Measurements from ENCODE around the gene USP24. TPM values are rescaled to one million over a fixed set of nuclear protein-coding genes. Genes with fewer than 3 reads are reported as not detected.

USP24 gene
- polyA plus RNA-seq, 1 donor (not counting 4 experiments of a cell fraction or from before 2014, with no cell fraction given): 22.5 TPM

DNA sequence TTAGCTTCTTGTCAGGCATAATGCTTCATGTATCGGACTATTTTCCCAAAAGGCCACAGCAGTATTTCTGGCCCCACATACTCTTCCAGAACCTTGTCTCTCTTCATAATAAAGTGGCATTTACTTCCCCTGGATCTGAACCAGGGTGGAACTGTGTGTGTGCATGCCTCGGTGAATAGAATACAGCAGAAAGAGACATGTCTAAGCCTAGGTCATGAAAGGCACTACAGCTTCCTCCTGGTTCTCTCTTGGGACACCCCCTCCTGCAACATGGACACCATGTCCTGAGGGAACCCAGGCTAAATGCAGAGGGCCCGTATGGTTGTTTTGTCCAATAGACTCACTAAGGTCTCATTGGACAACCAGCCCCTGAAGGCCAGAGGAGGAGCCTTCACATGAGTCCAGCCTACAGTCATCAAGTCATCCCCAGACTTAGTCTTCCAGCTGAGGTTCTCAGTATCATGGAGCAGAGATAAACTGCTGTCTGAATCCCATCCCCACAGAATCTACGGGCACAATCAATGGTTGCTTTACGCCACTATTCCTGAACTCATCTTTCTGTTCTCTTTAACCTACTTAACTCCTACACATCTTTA lies 35.0 kb downstream of the USP24 start:
- peaks cover 0 to 1% of the 10 kb centered on the region in 2 experiments for H3K36me3 ChIP-seq (ENCODE audit: control insufficient read depth in 2 of 2, extremely low read depth in 1 of 2, insufficient read depth in 2 of 2, low read length in 2 of 2)
- peaks cover 10% of the 10 kb centered on the region for H4K20me1 ChIP-seq (ENCODE audit: control insufficient read depth, extremely low read depth, insufficient read depth, low read length)
- H3K4me3 ChIP-seq (ENCODE audit: control insufficient read depth in 2 of 3, extremely low read depth in 1 of 3, insufficient read depth in 2 of 3, low read depth in 1 of 3, low read length in 3 of 3): no peak overlapping the region
- no peak overlapping the region for H3K9ac ChIP-seq (ENCODE audit: control insufficient read depth, extremely low read depth, insufficient read depth, low read length)
- TF ChIP-seq, protein P1, sequence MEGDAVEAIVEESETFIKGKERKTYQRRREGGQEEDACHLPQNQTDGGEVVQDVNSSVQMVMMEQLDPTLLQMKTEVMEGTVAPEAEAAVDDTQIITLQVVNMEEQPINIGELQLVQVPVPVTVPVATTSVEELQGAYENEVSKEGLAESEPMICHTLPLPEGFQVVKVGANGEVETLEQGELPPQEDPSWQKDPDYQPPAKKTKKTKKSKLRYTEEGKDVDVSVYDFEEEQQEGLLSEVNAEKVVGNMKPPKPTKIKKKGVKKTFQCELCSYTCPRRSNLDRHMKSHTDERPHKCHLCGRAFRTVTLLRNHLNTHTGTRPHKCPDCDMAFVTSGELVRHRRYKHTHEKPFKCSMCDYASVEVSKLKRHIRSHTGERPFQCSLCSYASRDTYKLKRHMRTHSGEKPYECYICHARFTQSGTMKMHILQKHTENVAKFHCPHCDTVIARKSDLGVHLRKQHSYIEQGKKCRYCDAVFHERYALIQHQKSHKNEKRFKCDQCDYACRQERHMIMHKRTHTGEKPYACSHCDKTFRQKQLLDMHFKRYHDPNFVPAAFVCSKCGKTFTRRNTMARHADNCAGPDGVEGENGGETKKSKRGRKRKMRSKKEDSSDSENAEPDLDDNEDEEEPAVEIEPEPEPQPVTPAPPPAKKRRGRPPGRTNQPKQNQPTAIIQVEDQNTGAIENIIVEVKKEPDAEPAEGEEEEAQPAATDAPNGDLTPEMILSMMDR (optimal IDR thresholded peaks at IDR 0.05 in 1 of 3, IDR thresholded peaks at IDR 0.05 in 1 of 3, conservative IDR thresholded peaks at IDR 0.05 in 1 of 3; ENCODE audit: extremely low read depth in 1 of 3, insufficient read depth in 2 of 3, low read length in 3 of 3): no peak
- no peak for TF ChIP-seq EZH2 (IDR thresholded peaks at IDR 0.05; ENCODE audit: low read length)
- DNase-seq (ENCODE audit: low read depth, low spot score) (no peak), FAIRE-seq (no peak)
- peaks cover 8% of the 10 kb centered on the region for H3K4me1 ChIP-seq (ENCODE audit: control insufficient read depth, extremely low read depth, insufficient read depth, low read length)
- H3K9me1 ChIP-seq (ENCODE audit: control insufficient read depth, extremely low read depth, insufficient read depth, low read length): no peaks in the 10 kb centered on the region
- dilution Hi-C loops (cut with MboI; ENCODE audit: extremely low pct_ligation_motif_present, low sequenced_read_pairs): no loop called here
- H3K27me3 ChIP-seq (ENCODE audit: control insufficient read depth, extremely low read depth, insufficient read depth, low read length): no peaks in the 10 kb centered on the region
- H3K9me3 ChIP-seq (ENCODE audit: control insufficient read depth, low read depth, low read length): no peaks in the 10 kb centered on the region
- no peak overlapping the region for H2AFZ ChIP-seq (ENCODE audit: control insufficient read depth, low read length)
- no peak overlapping the region for H3K27ac ChIP-seq (ENCODE audit: control insufficient read depth, insufficient read depth, low read length)
- H3K79me2 ChIP-seq (ENCODE audit: control insufficient read depth, insufficient read depth, low read length): peaks cover 66% of the 10 kb centered on the region
- no peak overlapping the region for H3K4me2 ChIP-seq (ENCODE audit: control insufficient read depth, extremely low read depth, insufficient read depth, low read depth, low read length)

DNA sequence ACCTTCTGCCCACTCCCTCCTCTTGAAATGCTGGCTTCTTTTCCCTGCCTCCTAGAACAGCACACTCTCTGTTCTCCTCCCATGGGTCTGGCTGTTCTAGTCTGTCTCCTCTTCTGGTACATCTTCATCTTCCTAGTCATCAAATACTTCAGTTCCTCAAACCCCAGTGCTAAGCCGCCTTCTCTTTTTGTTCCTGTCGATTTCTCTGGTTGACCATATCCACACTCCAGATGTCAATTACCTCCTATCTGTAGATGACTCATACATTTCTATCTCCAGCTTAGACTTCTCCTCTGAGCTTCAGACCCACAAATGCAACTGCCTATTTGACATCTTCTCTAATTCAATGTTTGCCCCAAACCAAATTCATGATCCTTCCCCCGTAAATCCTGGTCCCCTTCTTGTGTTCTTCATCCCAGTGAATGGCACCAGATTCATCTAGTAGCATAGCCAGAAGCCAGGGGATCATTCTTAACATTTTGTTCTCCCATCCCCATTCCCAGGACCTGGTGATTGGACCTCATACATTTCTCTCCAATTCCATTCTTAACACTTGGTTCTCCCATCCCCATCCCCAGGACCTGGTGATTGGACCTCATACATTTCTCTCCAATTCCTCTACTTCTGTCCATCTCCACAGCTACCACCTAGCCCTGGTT lies 35.9 kb downstream of the USP24 start:
- Histone ChIP-seq H3K9ac (ENCODE audit: control insufficient read depth, extremely low read depth, insufficient read depth, low read length) (no peak overlapping the region), H3K9me3 (ENCODE audit: control insufficient read depth, low read depth, low read length) (no peaks in the 10 kb centered on the region), H3K27ac (ENCODE audit: control insufficient read depth, insufficient read depth, low read length) (no peak overlapping the region), H3K4me2 (ENCODE audit: control insufficient read depth, extremely low read depth, insufficient read depth, low read depth, low read length) (no peak overlapping the region), H3K4me3 (ENCODE audit: control insufficient read depth in 2 of 3, extremely low read depth in 1 of 3, insufficient read depth in 2 of 3, low read depth in 1 of 3, low read length in 3 of 3) (no peak overlapping the region), H4K20me1 (ENCODE audit: control insufficient read depth, extremely low read depth, insufficient read depth, low read length) (peaks cover 10% of the 10 kb centered on the region), H3K9me1 (ENCODE audit: control insufficient read depth, extremely low read depth, insufficient read depth, low read length) (no peaks in the 10 kb centered on the region), H3K4me1 (ENCODE audit: control insufficient read depth, extremely low read depth, insufficient read depth, low read length) (peaks cover 8% of the 10 kb centered on the region), H2AFZ (ENCODE audit: control insufficient read depth, low read length) (no peak overlapping the region), H3K79me2 (ENCODE audit: control insufficient read depth, insufficient read depth, low read length) (peaks cover 58% of the 10 kb centered on the region), H3K36me3 (ENCODE audit: control insufficient read depth in 2 of 2, extremely low read depth in 1 of 2, insufficient read depth in 2 of 2, low read length in 2 of 2) (peaks cover 0 to 1% of the 10 kb centered on the region in 2 experiments), H3K27me3 (ENCODE audit: control insufficient read depth, extremely low read depth, insufficient read depth, low read length) (no peaks in the 10 kb centered on the region)
- DNase-seq (ENCODE audit: low read depth, low spot score) (no peak), FAIRE-seq (no peak)
- TF ChIP-seq, protein P1 (optimal IDR thresholded peaks at IDR 0.05 in 1 of 3, IDR thresholded peaks at IDR 0.05 in 1 of 3, conservative IDR thresholded peaks at IDR 0.05 in 1 of 3; ENCODE audit: extremely low read depth in 1 of 3, insufficient read depth in 2 of 3, low read length in 3 of 3): no peak
- no peak for TF ChIP-seq EZH2 (IDR thresholded peaks at IDR 0.05; ENCODE audit: low read length)
- dilution Hi-C loops (cut with MboI; ENCODE audit: extremely low pct_ligation_motif_present, low sequenced_read_pairs): no loop called here

All from keratinocyte (primary cell).